Heart left ventricle (tissue), 16 donors: ENCODE measurements around the gene GLIS2. TPM values are rescaled to one million over a fixed set of nuclear protein-coding genes. Genes with fewer than 3 reads are reported as not detected.

Experiments
- ATAC-seq, 4 donors: fragments of 200-7000 bp; cut with Tn5 transposase; one replicate each; pipeline ENCODE4 v1.9.1; 2020 to 2022; ENCODE audit warnings: moderate library complexity in 4 of 4, mild to moderate bottlenecking in 3 of 4, moderate number of reproducible peaks in 1 of 4
- DNase-seq, 5 donors: peaks; one replicate each; pipeline ENCODE4 v3.0.0-alpha.2; 2020
- H3K27ac ChIP-seq, 12 donors: fragments of 200-600 bp; sonication (generic) in 4 of 12; one replicate each; pipeline versions ENCODE4 v1.5.0 to v1.8.0; 2016 to 2022; ENCODE audit warnings: mild to moderate bottlenecking in 2 of 12
- H3K27me3 ChIP-seq, 9 donors: fragments of 200-600 bp; sonication (generic) in 2 of 9; one replicate each; pipeline versions ENCODE4 v1.5.1 to v1.8.0; 2016 to 2022; ENCODE audit warnings: mild to moderate bottlenecking in 3 of 9
- H3K36me3 ChIP-seq, 9 donors: fragments of 200-600 bp; sonication (generic) in 2 of 9; one replicate each; pipeline versions ENCODE4 v1.5.0 to v1.8.0; 2018 to 2022; ENCODE audit warnings: mild to moderate bottlenecking in 2 of 9
- H3K4me1 ChIP-seq, 12 donors: fragments of 200-600 bp; sonication (generic) in 4 of 12; one replicate each; pipeline versions ENCODE4 v1.5.0 to v1.8.0; 2016 to 2022; ENCODE audit warnings: mild to moderate bottlenecking in 3 of 12
- H3K4me3 ChIP-seq, 12 donors: fragments of 200-600 bp; sonication (generic) in 4 of 12; one replicate each; pipeline versions ENCODE4 v1.5.0 to v1.8.0; 2017 to 2022; ENCODE audit warnings: mild to moderate bottlenecking in 9 of 12, moderate library complexity in 4 of 12
- H3K9me3 ChIP-seq, 12 donors: fragments of 200-600 bp; sonication (generic) in 4 of 12; one replicate each; pipeline versions ENCODE4 v1.5.0 to v1.8.0; 2016 to 2022; ENCODE audit warnings: mild to moderate bottlenecking in 1 of 12
- POLR2A ChIP-seq, 2 donors: fragments of 450-650 bp; IDR thresholded peaks; one replicate each; pipeline ENCODE4 v1.6.1; 2017; ENCODE audit warnings: antibody characterized with exemption in 2 of 2, mild to moderate bottlenecking in 2 of 2, moderate library complexity in 2 of 2
- WGBS, 4 donors: extraction: QIAGEN DNeasy Blood & Tissue Kit in 2 of 4; methylation state at CpG; one replicate each; pipeline versions ENCODE4 v1.1.5 to v1.1.7; 2013 to 2018; 5-methylcytosine and 5-hydroxymethylcytosine counted together
- intact Hi-C, 10 donors: fragments of 100-400 bp; cut with DNase I; formaldehyde crosslinking; loops; one replicate each; pipeline versions ENCODE4 v1.11.1 to v1.14.2; 2022
- long read RNA-seq, 3 donors: library from polyadenylated mRNA; unstranded; transcript quantifications; one replicate each; pipeline ENCODE4 v2.0.0, GENCODE V29; 2020 to 2021
- polyA plus RNA-seq, 2 donors: library from polyadenylated mRNA; stranded (reverse); fragments of 200-250 nt; gene quantifications; one replicate each; pipeline ENCODE4 v1.2.3, GENCODE V29; 2013
- total RNA-seq, 9 donors: library from RNA; depleted of rRNA in 2 of 9; stranded (reverse); fragments of >200 nt in 2 of 9; fragmentation: NEBNext Ultra II Directional in 3 of 9; extraction: Animal tissue kit (Norgen Biotek cat#: 25700) in 3 of 9; gene quantifications; one replicate each; pipeline versions ENCODE4 v1.1.0 to v1.2.4, GENCODE V29; 2016 to 2023
- TF ChIP-seq, protein P1 (sequence below), 12 donors: fragments of 200-600 bp; sonication (generic) in 4 of 12; IDR thresholded peaks; one replicate each; pipeline versions ENCODE4 v1.5.0 to v1.8.0; 2018 to 2022; ENCODE audit warnings: antibody characterized with exemption in 12 of 12, mild to moderate bottlenecking in 5 of 12
- donor health status: ischemic (EF 13 %, LVEDD 7.1; RV severe dilation, severe dysfunction).
- donor health status: healthy with polysubstance abuse.
- donor health status: DM: no; HTN: yes; CAD: no.
- donor health status: DM: no; HTN: no; CAD: no.
- donor health status: ischemic (EF 25% LVEDD 6.9; RV normal size, moderate dysfunction).
- donor health status: ischemic (EF 25% LVEDD 5.7; RV mildly dilated, moderate dysfunction).
- donor health status: healthy.
- donor health status: DM: yes; HTN: yes; CAD: no.
- donor health status: ischemic (EF 35%, LVEDD 5.7; RV mildly dilated, moderate dysfunction).
- donor health status: nonischemic (EF 11% LVEDD 7.7; RV severe dilation, severe dysfunction).
- donor health status: DM: yes; HTN: yes; CAD: no.
- donor health status: PGD.
- donor health status: ischemic (EF 29% LVEDD 5.4; RV normal size, mild dysfunction).
- donor health status: nonischemic (EF 23%, LVEDD 6.1; RV moderate dilation, normal function).

Gene GLIS2
- total RNA-seq, result 10 to 100 TPM in 7 of 9 donors, 1 to 10 TPM in 2; 7.6 to 23.4 (median 12.7) TPM
- polyA plus RNA-seq, result 10 to 100 TPM in 1 of 2 donors, 1 to 10 TPM in 1; 7.7 to 14.2 TPM
- long read RNA-seq, donor 1, partial matches to known transcripts, result 15 of 21 reads
- long read RNA-seq, donor 1, other reads (novel, unspliced or antisense), result 6 of 21 reads
- long read RNA-seq, donor 2, partial matches to known transcripts, result 0 of 26 reads
- long read RNA-seq, donor 2, other reads (novel, unspliced or antisense), result 26 of 26 reads
- long read RNA-seq, donor 3, partial matches to known transcripts, result 8 of 9 reads
- long read RNA-seq, donor 3, other reads (novel, unspliced or antisense), result 1 of 9 reads

GRCh38 chr16:4315186-4316107 is at the start of gene GLIS2:
Gene GLIS2 (plus strand): TSS chr16:4316067. CDS start chr16:4332281, 16,214 bp downstream.
- H3K4me1 ChIP-seq, result peaks cover 11 to 61% (median 48%) of the 10 kb centered on the region in 12 donors
- H3K27me3 ChIP-seq, result peaks cover 0 to 32% (median 0%) of the 10 kb centered on the region in 9 donors
- intact Hi-C loops, result no loop called here
- H3K27ac ChIP-seq, result peak within 1 kb of the TSS; percentile 69 to 99 (median 94)
- 0 to 1% (median 0%) methylated on average over 8 to 107 of the region's 115 CpGs for WGBS, 4 donors
- TF ChIP-seq, protein P1, sequence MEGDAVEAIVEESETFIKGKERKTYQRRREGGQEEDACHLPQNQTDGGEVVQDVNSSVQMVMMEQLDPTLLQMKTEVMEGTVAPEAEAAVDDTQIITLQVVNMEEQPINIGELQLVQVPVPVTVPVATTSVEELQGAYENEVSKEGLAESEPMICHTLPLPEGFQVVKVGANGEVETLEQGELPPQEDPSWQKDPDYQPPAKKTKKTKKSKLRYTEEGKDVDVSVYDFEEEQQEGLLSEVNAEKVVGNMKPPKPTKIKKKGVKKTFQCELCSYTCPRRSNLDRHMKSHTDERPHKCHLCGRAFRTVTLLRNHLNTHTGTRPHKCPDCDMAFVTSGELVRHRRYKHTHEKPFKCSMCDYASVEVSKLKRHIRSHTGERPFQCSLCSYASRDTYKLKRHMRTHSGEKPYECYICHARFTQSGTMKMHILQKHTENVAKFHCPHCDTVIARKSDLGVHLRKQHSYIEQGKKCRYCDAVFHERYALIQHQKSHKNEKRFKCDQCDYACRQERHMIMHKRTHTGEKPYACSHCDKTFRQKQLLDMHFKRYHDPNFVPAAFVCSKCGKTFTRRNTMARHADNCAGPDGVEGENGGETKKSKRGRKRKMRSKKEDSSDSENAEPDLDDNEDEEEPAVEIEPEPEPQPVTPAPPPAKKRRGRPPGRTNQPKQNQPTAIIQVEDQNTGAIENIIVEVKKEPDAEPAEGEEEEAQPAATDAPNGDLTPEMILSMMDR (IDR thresholded peaks at IDR 0.05), result peak in 1 of 12 donors; percentile 6
- TF ChIP-seq POLR2A (IDR thresholded peaks at IDR 0.05), result peak in 1 of 2 donors; percentile 58
- peak; percentile 79 to 86 (median 81) for DNase-seq
- peak within 1 kb of the TSS; percentile 64 to 92 (median 77) for H3K4me3 ChIP-seq
- ATAC-seq, result peak; percentile 50 to 86 (median 70)
- no peaks in the 10 kb centered on the region for H3K36me3 ChIP-seq
- no peaks in the 10 kb centered on the region for H3K9me3 ChIP-seq

GRCh38 chr16:4266372-4266771 is 49.5 kb upstream of the GLIS2 start:
- no peak for TF ChIP-seq POLR2A (IDR thresholded peaks at IDR 0.05)
- TF ChIP-seq, protein P1 (IDR thresholded peaks at IDR 0.05), result no peak
- ATAC-seq (no peak), DNase-seq (no peak)
- WGBS, 4 donors, result 91 to 96% (median 93%) methylated on average over 5 to 6 of the region's 6 CpGs
- H3K4me3 ChIP-seq, result no peak overlapping the region
- H3K27ac ChIP-seq, result no peak overlapping the region
- no peaks in the 10 kb centered on the region for H3K9me3 ChIP-seq
- H3K4me1 ChIP-seq, result peaks cover 0 to 40% (median 19%) of the 10 kb centered on the region in 12 donors
- intact Hi-C loops, result loop anchor here in 1 of 10 donors (10.0 kb wide), 1 partner anchor 138 kb away; no protein-coding TSS in a partner anchor
- peaks cover 0 to 11% (median 6%) of the 10 kb centered on the region in 9 donors for H3K36me3 ChIP-seq
- no peaks in the 10 kb centered on the region for H3K27me3 ChIP-seq

DNA sequence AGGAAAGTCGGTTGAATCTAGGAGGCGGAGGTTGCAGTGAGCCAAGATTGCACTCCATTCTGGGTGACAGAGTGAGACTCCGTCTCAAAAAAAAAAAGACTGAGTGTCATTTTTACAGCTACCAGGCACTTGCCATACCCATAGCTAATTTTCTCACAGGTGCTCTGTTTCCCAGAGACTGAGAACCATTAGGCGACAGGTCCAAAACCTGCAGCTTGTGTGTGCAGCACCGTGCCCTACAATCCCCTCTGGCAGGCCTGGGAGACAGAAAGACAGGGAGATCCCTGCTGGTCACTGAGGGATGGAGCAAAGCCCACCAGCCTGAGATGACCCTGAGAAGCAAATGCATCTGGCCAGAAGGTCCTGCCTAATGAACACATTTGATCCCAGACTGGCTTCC is 45.8 kb upstream of the GLIS2 start:
- 89 to 98% (median 92%) methylated on average over 4 to 5 of the region's 5 CpGs for WGBS, 4 donors
- Histone ChIP-seq H3K4me3 (no peak overlapping the region), H3K9me3 (no peaks in the 10 kb centered on the region), H3K4me1 (peaks cover 0 to 37% (median 14%) of the 10 kb centered on the region in 12 donors), H3K36me3 (no peaks in the 10 kb centered on the region), H3K27ac (no peak overlapping the region), H3K27me3 (no peaks in the 10 kb centered on the region)
- no peak for ATAC-seq
- TF ChIP-seq, protein P1 (IDR thresholded peaks at IDR 0.05), result no peak
- TF ChIP-seq POLR2A (IDR thresholded peaks at IDR 0.05), result no peak
- intact Hi-C loops, result loop anchor here in 3 of 10 donors (5.0 kb wide), 1 partner anchor 57 kb away; no protein-coding TSS in a partner anchor
- DNase-seq, result no peak
